HG02623 (cell line): ENCODE data around the gene CCL27.

Experiments used
- ATAC-seq: cut with Tn5 transposase; IDR thresholded peaks from one replicate; pipeline ENCODE4 v1.9.1; 2021; ENCODE audit warnings: moderate library complexity; ENCODE audit not compliant: unreplicated experiment

Gene CCL27

DNA sequence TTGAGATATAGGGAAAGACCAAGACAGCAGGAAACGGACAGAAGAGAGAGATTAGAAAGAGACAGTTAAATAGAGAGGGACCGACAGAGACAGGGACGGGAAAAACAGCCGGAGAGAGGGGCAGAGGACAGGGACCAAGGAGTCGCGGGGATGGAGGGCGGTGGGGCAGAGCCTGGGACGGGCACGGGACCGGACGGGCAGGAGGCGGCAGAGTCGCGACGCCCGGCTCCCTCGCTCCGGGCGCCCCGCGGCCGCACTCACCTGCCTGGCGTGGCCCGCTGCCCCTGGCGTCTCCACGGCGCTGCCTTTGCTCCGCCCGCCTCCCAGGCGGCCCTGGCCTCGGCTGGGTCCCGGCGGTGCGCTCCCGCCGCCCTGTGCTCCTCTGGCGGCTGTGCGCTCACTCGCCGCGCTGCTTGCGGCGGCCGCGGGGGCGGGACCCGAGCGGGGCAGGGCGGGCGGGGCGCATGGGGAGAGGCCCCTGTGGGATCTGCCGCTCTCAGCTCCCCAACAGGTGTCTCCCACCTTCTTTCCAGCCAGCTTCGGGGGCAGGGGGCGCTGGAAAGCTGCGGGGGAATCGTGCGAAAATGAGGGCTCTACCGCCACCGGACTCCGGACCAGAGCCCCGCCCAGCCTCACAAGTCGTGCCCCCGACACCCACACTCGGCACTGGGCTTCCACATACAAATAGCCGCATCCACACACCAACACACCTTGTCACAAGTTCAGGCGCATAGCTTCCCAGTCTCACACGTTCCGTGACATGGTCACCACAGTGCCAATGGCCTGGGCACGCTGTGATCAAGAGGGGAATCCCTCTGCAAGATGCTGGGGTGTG lies 33.6 kb downstream of the CCL27 start, which contains the start of gene ARID3C:
Gene ARID3C, minus strand, starts transcription at position 411 of the 835 bp plus-strand sequence. CDS start 1,052 bp downstream, outside the sequence.
- ATAC-seq = no peak

DNA sequence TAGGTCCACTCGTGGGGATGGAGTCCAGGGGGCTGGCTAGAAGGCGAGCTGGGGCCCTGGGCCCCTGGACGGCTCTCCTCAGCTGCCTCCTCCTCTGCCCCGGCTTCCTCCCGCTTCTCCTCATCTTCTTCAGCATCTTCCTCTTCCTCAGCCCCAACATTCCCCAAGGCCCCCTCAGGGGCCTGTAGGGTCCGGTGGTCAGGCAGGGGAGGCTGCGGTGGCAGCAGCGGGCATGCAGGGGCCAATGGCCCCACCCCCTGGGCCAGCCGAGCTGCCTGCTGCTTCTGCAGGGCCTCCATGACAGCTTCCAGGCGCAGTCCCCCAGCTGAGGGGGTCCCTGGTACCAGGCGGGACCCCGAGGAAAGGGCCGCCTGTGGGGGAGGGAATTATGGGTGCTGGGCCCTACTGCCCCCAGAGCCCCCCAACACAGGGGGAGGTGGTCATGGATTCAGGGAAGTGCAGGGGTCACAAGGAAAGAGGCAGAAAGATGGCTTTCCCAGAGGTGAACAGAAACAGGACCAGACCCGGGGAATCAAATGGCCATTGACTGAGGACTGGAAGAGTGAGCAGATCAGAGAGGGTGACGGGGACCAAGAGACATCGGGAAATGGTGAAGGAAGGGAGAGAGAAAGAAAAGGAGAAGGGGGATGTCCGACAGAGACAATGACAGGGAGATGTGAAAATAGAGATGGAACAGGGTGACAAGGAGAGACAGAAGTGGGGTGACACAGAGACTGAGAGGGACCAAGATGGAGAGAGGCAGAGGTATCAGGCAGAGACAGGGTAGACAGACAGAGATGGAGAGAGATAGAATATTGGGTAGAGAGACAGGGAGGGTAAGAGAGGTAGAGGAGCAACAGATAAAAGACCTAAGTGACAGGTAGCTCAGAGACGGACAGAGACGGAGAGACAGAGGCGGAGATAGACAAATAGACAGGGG lies 34.5 kb downstream of the CCL27 start:
- no peak for ATAC-seq

DNA sequence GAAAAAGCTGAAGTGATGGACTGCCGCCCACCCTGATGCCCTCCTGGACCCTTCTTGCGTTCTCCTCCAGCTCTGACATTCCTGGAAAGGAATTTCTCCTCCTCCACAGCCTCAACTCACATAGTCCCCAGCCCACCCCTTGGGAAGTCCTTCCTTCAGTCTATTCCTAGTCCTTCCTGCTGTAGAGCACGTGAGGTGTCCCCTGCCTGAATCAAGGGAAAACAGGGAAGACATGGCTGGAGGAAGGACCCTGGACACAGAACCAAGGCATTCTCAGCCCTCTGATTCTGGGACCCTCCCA lies 37.3 kb downstream of the CCL27 start:
- no peak for ATAC-seq

DNA sequence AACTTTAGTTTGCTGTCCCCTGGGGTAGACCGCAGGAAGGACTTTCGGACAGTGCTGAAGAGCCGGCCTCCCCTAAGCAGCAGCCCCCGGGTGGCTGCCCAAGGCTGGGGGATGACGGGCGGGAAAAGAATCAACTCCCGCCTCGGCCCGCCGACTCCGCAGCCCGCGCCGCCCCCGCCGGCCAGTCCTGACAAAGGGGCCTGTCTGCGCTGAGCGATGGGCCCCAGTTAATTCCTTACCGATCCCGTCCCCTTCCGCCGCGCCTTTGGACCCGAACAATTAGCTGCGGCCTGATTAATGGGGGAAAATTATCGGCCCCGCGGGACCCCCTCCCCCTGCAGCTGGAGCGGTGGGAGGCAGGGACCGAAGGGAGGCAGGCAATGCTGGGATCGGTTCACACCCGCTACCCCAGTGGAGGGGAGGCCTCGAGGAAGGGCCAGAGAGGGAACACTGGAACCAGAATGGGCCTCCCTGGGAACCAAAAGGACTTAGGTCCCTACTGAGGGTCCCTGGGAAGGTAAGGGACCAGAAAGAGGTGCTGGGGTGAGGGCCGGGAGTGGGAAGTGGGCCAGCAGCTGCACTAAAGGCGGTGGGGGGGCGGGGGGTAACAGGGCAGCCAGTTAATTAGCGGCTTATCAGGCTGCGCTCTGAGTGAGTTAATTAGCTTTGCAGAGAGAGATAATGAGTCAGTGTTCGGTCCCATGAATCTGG lies 37.8 kb downstream of the CCL27 start:
- no peak for ATAC-seq

DNA sequence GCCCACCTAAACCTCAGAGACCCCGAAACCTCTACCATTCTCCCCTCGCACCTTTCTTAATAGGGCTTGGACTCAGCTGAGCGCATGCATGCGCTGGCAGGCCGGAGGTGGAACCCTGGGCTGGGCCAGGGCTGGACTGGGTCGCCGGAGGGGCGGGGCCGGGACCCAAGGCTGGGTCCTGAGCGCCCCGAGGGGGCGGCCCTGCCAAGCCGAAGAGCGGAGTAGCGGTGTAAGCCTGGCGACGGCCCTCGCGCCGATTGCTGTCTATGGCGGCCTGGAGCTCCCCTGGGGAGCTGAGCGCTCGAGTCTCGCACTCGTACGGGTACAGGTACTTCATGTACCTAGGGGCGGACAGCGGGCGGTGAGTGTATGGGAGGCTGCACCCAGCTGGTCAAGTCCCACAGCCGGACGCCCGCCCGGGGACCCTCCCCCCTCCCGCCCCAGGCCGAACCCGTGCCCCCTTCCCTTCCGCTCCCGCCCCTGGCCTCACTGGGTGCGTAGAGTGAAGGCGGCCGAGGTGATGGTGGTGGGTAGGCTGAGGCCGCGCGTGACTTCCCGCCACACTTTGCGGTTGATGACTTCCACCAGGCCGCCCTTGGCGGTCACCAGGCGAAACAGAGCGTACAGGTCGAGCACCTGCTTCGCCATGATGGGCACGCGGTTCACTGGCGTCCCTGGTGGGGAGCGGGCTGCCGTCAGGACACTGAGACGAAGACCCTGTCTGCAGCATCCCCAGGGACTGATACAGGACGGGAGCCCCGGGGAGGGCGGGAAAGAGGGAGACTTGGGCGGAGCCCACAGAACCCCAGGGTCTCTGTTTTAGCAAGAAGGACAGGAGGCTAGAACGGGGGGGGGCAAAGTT lies 38.9 kb downstream of the CCL27 start:
- ATAC-seq = no peak

DNA sequence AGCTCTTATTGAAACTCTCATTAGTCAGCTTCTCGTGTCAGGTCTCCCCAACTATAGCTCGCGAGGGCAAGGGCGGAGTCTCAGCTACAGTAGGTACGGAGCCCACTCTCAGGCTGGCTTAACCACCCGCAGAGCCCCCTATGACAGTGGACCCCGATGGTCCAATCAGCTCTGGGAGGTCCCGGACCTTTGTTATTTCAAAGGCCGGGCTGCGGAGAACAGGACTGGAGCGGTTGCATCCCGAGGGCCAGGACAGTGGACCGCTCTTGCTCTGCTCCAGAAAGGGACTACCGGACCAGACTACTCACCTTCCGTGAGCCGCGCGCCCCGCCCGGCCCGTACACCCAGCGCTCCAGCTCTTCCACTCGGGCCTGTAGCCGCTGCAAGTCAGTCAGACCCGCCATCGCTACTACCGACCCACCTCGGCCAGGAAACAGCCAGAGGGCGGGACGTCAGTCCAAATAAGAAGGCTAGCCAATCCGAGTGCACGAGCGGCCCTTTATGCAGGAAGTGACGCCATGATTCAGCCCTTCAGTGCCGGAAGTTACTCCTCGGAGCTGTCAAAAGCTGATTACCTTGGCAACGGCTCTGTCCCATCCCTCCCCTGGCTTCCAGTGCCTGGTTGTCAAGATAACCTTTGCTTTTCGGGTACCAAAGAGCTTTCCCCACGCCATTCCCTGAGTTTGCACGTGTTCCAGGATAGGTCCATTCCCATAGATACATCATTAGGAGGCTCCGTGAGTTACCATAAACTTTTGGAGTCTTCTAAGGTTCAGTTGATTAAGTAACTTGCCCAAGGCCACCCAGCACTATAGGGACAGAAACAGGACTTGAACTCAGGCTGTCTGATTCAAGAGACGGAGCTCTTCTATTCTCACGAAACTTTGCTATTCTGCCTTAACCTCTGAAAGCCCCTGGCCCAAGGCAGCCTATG lies 42.1 kb downstream of the CCL27 start, which contains the start of gene DCTN3:
Gene DCTN3, minus strand, starts transcription at position 435 of the 934 bp plus-strand sequence. Its CDS starts 31 bp downstream, at position 404.
- peak; percentile 99 for ATAC-seq

DNA sequence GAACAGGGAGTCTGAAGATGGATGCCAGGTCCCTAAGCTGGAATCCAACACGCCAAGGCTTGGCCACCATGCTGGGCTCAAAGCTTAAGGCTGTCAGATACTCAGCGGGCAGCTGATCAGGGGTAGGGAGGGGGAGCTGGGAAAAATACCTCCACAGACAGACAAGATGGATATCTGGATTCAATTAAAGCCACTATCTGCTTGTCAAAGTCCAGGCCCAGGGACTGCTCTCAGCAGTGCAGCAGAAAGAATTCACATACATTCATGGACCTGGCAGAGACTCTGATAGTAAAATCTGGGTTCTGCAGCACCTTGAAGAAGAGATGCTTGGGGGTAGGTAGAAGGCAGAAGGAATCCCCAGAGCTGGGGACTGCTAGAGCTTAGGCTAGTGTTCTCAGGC lies 47.3 kb downstream of the CCL27 start:
- no peak for ATAC-seq

DNA sequence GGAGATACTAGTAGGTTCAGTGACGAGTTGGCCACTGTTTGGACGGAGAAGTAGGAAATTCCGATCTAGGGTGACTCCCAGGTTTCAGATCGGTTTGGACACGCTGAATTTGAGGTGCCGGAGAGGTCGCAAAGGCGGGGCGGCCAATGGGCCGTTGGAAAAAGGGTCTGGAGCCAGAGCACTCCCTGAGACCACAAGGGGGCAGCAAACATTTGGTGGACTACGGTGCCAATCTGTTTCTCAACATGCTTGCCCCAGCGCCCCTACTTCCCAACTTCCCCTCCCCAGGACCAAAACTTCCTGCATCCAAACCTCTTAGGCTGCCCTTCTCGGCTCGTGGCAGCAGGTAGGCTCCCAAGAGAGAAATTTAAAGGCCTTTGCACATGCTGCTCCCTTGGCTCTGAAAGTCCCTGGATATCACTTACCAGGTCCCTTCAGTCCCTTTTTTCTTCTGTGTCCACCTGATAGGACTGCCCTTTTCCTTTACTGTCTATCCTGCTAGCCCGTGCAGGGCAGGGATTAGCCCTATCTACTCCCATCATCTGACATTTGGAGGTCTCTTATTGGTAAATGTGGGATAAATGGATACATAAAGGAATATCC lies 49.6 kb downstream of the CCL27 start:
- ATAC-seq = peak; percentile 38
